Endothelial cell (in vitro differentiated cells): ENCODE measurements around the gene TGDS. TPM values are rescaled to one million over a fixed set of nuclear protein-coding genes. Genes with fewer than 3 reads are reported as not detected.

Experiments used
- DNase-seq: peaks from one replicate; pipeline ENCODE4 v3.0.0; 2021; ENCODE audit warnings: low spot score
- H3K27ac Mint-ChIP-seq: one replicate; pipeline ENCODE4 v1.8.0; 2021; ENCODE audit warnings: mixed read lengths, inconsistent platforms; ENCODE audit not compliant: unreplicated experiment
- H3K27me3 Mint-ChIP-seq: one replicate; pipeline ENCODE4 v1.8.0; 2021; ENCODE audit warnings: mild to moderate bottlenecking, moderate library complexity, mixed read lengths, inconsistent platforms; ENCODE audit not compliant: unreplicated experiment
- H3K36me3 Mint-ChIP-seq: one replicate; pipeline ENCODE4 v1.8.0; 2021; ENCODE audit warnings: mild to moderate bottlenecking, low read depth, mixed read lengths, inconsistent platforms; ENCODE audit not compliant: unreplicated experiment
- H3K4me1 Mint-ChIP-seq: one replicate; pipeline ENCODE4 v1.8.0; 2021; ENCODE audit warnings: mild to moderate bottlenecking, mixed read lengths, inconsistent platforms; ENCODE audit not compliant: unreplicated experiment
- H3K4me3 Mint-ChIP-seq: one replicate; pipeline ENCODE4 v1.8.0; 2021; ENCODE audit warnings: mild to moderate bottlenecking, mixed read lengths, inconsistent platforms; ENCODE audit not compliant: unreplicated experiment
- H3K9me3 Mint-ChIP-seq: one replicate; pipeline ENCODE4 v1.8.0; 2021; ENCODE audit warnings: mixed read lengths, inconsistent platforms; ENCODE audit not compliant: unreplicated experiment
- total RNA-seq: library from RNA; stranded (reverse); fragmentation: NEBNext Ultra II Directional; extraction: Animal tissue kit (Norgen Biotek cat#: 25700); gene quantifications from one replicate; pipeline ENCODE4 v1.2.1, GENCODE V29; 2021; ENCODE audit not compliant: unreplicated experiment
- TF ChIP-seq, protein P1 (sequence below): fragments of 200-600 bp; sonication (generic); IDR thresholded peaks from one replicate; pipeline ENCODE4 v1.5.0; 2021; ENCODE audit warnings: antibody characterized with exemption; ENCODE audit not compliant: unreplicated experiment

TGDS gene
- total RNA-seq, 1 donor from 2014 or later = 8.8 TPM

- peaks cover 3% of the 10 kb centered on the region for H3K4me1 Mint-ChIP-seq
- peaks cover 13% of the 10 kb centered on the region for H3K27me3 Mint-ChIP-seq
- DNase-seq = no peak
- no peaks in the 10 kb centered on the region for H3K9me3 Mint-ChIP-seq
- H3K4me3 Mint-ChIP-seq = no peak overlapping the region
- TF ChIP-seq, protein P1, sequence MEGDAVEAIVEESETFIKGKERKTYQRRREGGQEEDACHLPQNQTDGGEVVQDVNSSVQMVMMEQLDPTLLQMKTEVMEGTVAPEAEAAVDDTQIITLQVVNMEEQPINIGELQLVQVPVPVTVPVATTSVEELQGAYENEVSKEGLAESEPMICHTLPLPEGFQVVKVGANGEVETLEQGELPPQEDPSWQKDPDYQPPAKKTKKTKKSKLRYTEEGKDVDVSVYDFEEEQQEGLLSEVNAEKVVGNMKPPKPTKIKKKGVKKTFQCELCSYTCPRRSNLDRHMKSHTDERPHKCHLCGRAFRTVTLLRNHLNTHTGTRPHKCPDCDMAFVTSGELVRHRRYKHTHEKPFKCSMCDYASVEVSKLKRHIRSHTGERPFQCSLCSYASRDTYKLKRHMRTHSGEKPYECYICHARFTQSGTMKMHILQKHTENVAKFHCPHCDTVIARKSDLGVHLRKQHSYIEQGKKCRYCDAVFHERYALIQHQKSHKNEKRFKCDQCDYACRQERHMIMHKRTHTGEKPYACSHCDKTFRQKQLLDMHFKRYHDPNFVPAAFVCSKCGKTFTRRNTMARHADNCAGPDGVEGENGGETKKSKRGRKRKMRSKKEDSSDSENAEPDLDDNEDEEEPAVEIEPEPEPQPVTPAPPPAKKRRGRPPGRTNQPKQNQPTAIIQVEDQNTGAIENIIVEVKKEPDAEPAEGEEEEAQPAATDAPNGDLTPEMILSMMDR = no peak
- peaks cover 8% of the 10 kb centered on the region for H3K36me3 Mint-ChIP-seq
- no peak overlapping the region for H3K27ac Mint-ChIP-seq
These were observed 42.2 kb downstream of the TGDS start for GRCh38 chr13:94553766-94554165.

- peaks cover 8% of the 10 kb centered on the region for H3K36me3 Mint-ChIP-seq
- peaks cover 20% of the 10 kb centered on the region for H3K27me3 Mint-ChIP-seq
- H3K4me1 Mint-ChIP-seq = peaks cover 3% of the 10 kb centered on the region
- no peak overlapping the region for H3K27ac Mint-ChIP-seq
- no peaks in the 10 kb centered on the region for H3K9me3 Mint-ChIP-seq
- H3K4me3 Mint-ChIP-seq = no peak overlapping the region
- TF ChIP-seq, protein P1 = no peak
- DNase-seq = no peak
These were observed 43.9 kb downstream of the TGDS start for GRCh38 chr13:94552095-94552494.

GRCh38 chr13:94550062-94550738 is 45.8 kb downstream of the TGDS start:
- peaks cover 23% of the 10 kb centered on the region for H3K27me3 Mint-ChIP-seq
- H3K27ac Mint-ChIP-seq = peak overlapping the region; percentile 41
- H3K4me3 Mint-ChIP-seq = peak overlapping the region; percentile 93
- TF ChIP-seq, protein P1 = no peak
- peaks cover 3% of the 10 kb centered on the region for H3K4me1 Mint-ChIP-seq
- H3K36me3 Mint-ChIP-seq = peaks cover 8% of the 10 kb centered on the region
- no peaks in the 10 kb centered on the region for H3K9me3 Mint-ChIP-seq
- no peak for DNase-seq

GRCh38 chr13:94549232-94550061 is 46.5 kb downstream of the TGDS start:
- H3K4me3 Mint-ChIP-seq = peak overlapping the region; percentile 93
- H3K4me1 Mint-ChIP-seq = peaks cover 3% of the 10 kb centered on the region
- TF ChIP-seq, protein P1 = no peak
- peak overlapping the region; percentile 95 for H3K27ac Mint-ChIP-seq
- peak; percentile 82 for DNase-seq
- H3K27me3 Mint-ChIP-seq = peaks cover 23% of the 10 kb centered on the region
- H3K36me3 Mint-ChIP-seq = peaks cover 8% of the 10 kb centered on the region
- no peaks in the 10 kb centered on the region for H3K9me3 Mint-ChIP-seq

DNA sequence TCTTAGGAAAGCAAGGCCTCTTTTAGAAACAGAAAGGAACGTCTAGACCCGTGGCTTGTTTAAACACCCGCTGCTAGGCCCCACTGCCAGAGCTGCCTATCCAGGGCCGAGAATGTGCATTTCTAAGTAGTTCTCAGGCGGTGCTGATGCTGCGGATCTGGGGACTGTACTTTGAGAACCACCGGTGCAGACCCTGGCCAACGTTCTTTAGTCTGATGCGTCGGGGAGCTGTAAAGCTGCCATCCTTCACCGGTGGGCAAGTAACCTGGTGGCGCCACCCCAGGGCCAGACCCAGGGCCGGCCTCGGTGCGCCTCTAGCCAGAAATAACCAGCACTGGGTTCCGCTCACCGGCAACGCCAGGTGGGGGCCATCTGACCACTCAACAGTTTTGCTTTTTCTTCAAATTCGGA is 47.1 kb downstream of the TGDS start:
- H3K4me1 Mint-ChIP-seq = peaks cover 3% of the 10 kb centered on the region
- DNase-seq = peak; percentile 43
- peak overlapping the region; percentile 85 for H3K4me3 Mint-ChIP-seq
- H3K27ac Mint-ChIP-seq = no peak overlapping the region
- H3K36me3 Mint-ChIP-seq = peaks cover 8% of the 10 kb centered on the region
- TF ChIP-seq, protein P1 = no peak
- peaks cover 23% of the 10 kb centered on the region for H3K27me3 Mint-ChIP-seq
- no peaks in the 10 kb centered on the region for H3K9me3 Mint-ChIP-seq
